HCT116 (cell line): ENCODE results near the gene KANSL1.

Source experiments
- FOSL1 ChIP-seq: IDR thresholded peaks from 2 replicates; pipeline ENCODE4 v1.6.1; 2012; ENCODE audit warnings: low read depth
- MAX ChIP-seq: IDR thresholded peaks from 2 replicates; pipeline ENCODE4 v1.6.1; 2012
- POLR2A ChIP-seq: IDR thresholded peaks from 2 replicates; pipeline ENCODE4 v1.7.0; 2011; ENCODE audit warnings: borderline replicate concordance; ENCODE audit not compliant: insufficient read depth, insufficient read length; ENCODE audit errors: extremely low read depth
- RAD21 ChIP-seq: IDR thresholded peaks from 2 replicates; pipeline ENCODE4 v1.6.1; 2012; ENCODE audit warnings: low read depth, mild to moderate bottlenecking
- ZBTB33 ChIP-seq: IDR thresholded peaks from 2 replicates; pipeline ENCODE4 v1.6.1; 2011; ENCODE audit warnings: mild to moderate bottlenecking, low read length, moderate library complexity; ENCODE audit not compliant: insufficient replicate concordance; ENCODE audit errors: extremely low read depth
- ZNF274 ChIP-seq: fragments of 200-500 bp; sonication (Bioruptor generic); IDR thresholded peaks from 2 replicates; pipeline ENCODE4 v1.6.1; 2014; ENCODE audit warnings: mild to moderate bottlenecking, low read depth, low read length, inconsistent platforms
- TF ChIP-seq, protein P1 (sequence below), 3 experiments: fragments of 200-600 bp in 1 of 3; sonication (generic) in 1 of 3; IDR thresholded peaks in 2 of 3; conservative IDR thresholded peaks in 1 of 3; 2 replicates each; pipeline ENCODE4 v1.5.1; 2012 to 2017; ENCODE audit warnings: low read depth in 2 of 3, low read length in 2 of 3, antibody characterized with exemption in 1 of 3, borderline replicate concordance in 1 of 3, control low read depth in 1 of 3, mild to moderate bottlenecking in 1 of 3, mixed read lengths in 1 of 3, mixed run types in 1 of 3, moderate library complexity in 1 of 3; ENCODE audit not compliant: insufficient read depth in 1 of 3

GRCh38 chr17:46000292-46000691, 192.9 kb downstream of the KANSL1 start:
- TF ChIP-seq, protein P1, sequence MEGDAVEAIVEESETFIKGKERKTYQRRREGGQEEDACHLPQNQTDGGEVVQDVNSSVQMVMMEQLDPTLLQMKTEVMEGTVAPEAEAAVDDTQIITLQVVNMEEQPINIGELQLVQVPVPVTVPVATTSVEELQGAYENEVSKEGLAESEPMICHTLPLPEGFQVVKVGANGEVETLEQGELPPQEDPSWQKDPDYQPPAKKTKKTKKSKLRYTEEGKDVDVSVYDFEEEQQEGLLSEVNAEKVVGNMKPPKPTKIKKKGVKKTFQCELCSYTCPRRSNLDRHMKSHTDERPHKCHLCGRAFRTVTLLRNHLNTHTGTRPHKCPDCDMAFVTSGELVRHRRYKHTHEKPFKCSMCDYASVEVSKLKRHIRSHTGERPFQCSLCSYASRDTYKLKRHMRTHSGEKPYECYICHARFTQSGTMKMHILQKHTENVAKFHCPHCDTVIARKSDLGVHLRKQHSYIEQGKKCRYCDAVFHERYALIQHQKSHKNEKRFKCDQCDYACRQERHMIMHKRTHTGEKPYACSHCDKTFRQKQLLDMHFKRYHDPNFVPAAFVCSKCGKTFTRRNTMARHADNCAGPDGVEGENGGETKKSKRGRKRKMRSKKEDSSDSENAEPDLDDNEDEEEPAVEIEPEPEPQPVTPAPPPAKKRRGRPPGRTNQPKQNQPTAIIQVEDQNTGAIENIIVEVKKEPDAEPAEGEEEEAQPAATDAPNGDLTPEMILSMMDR (IDR thresholded peaks at IDR 0.05 in 2 of 3, conservative IDR thresholded peaks at IDR 0.05 in 1 of 3; ENCODE audit: borderline replicate concordance in 1 of 3, insufficient read depth in 1 of 3, low read depth in 2 of 3, low read length in 2 of 3), result no peak
- TF ChIP-seq POLR2A (no peak), MAX (no peak), FOSL1 (no peak), ZBTB33 (no peak), ZNF274 (no peak), RAD21 (no peak)
